ENCODE measurements around the gene DCLRE1B. TPM values are rescaled to one million over a fixed set of nuclear protein-coding genes. Genes with fewer than 3 reads are reported as not detected.

The DCLRE1B gene
- total and polyA plus RNA-seq, 9 of the 15 experiments (the other 6 are each of a cell fraction or from before 2014, with no cell fraction given), result 10.6 to 28.8 (median 17.2) TPM

DNA sequence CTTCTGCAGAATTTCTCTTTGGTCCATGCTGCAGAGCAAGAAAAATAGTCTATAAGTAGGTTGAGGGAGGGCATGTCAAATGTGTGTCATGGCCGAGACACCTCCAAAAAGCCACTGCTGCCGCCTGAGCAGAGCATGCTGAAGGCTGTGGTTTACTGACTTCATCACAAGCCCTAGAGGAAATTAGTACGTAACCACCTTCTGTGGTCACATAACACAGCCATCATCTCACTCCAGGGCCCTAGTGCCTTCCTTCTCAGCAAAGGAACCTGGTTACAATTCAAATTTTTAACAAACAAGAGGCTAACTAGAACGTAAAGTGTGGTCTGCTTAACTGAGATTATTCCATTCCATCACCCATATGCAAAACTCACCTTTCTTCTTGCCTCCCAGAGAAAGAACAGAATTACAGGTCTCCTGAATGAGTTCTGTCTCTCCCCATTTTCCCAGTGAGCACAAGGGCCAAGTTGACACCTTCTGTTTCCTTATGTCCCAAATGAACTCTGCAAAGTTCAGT, 33.5 kb upstream of the DCLRE1B start, which contains the start of gene PTPN22 (continued):
- TF ChIP-seq ZNF23 (CRISPR knock-in tag; IDR thresholded peaks at IDR 0.05), result no peak
- no peak for TF ChIP-seq ZBTB1 (CRISPR knock-in tag; IDR thresholded peaks at IDR 0.05; ENCODE audit: borderline replicate concordance, low read depth)
- TF ChIP-seq ZNF707 (CRISPR knock-in tag; conservative IDR thresholded peaks at IDR 0.05), result no peak
- TF ChIP-seq ESRRA (IDR thresholded peaks at IDR 0.05; ENCODE audit: borderline replicate concordance, low read depth), result peak; percentile 77; the same call in 1 of the 2 replicates
- TF ChIP-seq NUFIP1 (IDR thresholded peaks at IDR 0.05; ENCODE audit: partially characterized antibody), result no peak
- TF ChIP-seq CBFA2T3 (IDR thresholded peaks at IDR 0.05), result no peak
- 0 out of 4 replicates have a peak, but pooled peaks of 1 of the 2 experiments have one; percentile 8 for TF ChIP-seq FOXA3 (CRISPR knock-in tag; conservative IDR thresholded peaks at IDR 0.05 in 1 of 2, IDR thresholded peaks at IDR 0.05 in 1 of 2)
- TF ChIP-seq TBP (optimal IDR thresholded peaks at IDR 0.05; ENCODE audit: low read depth, low read length), result no peak
- no peak for TF ChIP-seq FIP1L1 (IDR thresholded peaks at IDR 0.05; ENCODE audit: low read depth, low read length, poor library complexity, severe bottlenecking)
- 0 out of 2 replicates have a peak, but pooled peaks have one; percentile 53 for TF ChIP-seq ZBTB43 (CRISPR knock-in tag; IDR thresholded peaks at IDR 0.05)
- no peak for TF ChIP-seq MCM7 (IDR thresholded peaks at IDR 0.05)
- TF ChIP-seq TSHZ1 (CRISPR knock-in tag; IDR thresholded peaks at IDR 0.05), result no peak
- TF ChIP-seq PHTF2 (CRISPR knock-in tag; IDR thresholded peaks at IDR 0.05), result no peak
- no peak for TF ChIP-seq POLR3A (IDR thresholded peaks at IDR 0.05; ENCODE audit: borderline replicate concordance, extremely low read depth, insufficient read depth, insufficient read length)
- TF ChIP-seq CBX1 (IDR thresholded peaks at IDR 0.05; ENCODE audit: low read depth), result no peak
- no peak for TF ChIP-seq CBX8 (IDR thresholded peaks at IDR 0.05; ENCODE audit: borderline replicate concordance, extremely low read depth, low read depth, low read length, poor library complexity, severe bottlenecking)
- TF ChIP-seq RB1 (IDR thresholded peaks at IDR 0.05; ENCODE audit: low read depth), result no peak
- no peak for TF ChIP-seq ZEB2 (IDR thresholded peaks at IDR 0.05)
- TF ChIP-seq, protein P1, sequence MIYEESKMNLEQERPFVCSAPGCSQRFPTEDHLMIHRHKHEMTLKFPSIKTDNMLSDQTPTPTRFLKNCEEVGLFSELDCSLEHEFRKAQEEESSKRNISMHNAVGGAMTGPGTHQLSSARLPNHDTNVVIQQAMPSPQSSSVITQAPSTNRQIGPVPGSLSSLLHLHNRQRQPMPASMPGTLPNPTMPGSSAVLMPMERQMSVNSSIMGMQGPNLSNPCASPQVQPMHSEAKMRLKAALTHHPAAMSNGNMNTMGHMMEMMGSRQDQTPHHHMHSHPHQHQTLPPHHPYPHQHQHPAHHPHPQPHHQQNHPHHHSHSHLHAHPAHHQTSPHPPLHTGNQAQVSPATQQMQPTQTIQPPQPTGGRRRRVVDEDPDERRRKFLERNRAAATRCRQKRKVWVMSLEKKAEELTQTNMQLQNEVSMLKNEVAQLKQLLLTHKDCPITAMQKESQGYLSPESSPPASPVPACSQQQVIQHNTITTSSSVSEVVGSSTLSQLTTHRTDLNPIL (CRISPR knock-in tag; IDR thresholded peaks at IDR 0.05), result no peak
- no peak for TF ChIP-seq NEUROD1 (IDR thresholded peaks at IDR 0.05; ENCODE audit: borderline replicate concordance, low read depth, low read length, partially characterized antibody)
- TF ChIP-seq DDX20 (tag; IDR thresholded peaks at IDR 0.05; ENCODE audit: low read depth), result no peak

Measured in K562 (cell line).